ENCODE measurements around the gene SLC17A6.

The SLC17A6 gene

GRCh38 chr11:22390283-22390655 lies 52.1 kb downstream of the SLC17A6 start:
- DNase-seq = no peak

DNA sequence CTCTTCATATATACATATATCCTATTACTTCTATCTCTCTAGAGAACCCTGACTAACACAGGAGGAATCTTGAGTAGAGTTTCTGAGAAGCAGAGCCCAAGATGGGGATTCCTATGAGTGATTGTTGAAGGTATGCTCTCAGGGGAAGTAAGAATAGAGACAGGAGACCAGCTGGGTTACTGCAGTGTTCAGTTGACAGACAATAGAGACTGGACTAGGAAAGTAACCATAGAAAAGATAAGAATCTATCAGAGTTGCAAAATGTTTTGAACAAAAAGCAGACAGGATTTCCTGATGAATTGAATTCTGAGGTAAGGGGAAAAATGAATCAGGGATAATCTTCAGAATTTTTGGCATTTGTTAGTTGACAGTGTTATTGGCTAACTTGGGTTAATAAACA lies 54.4 kb downstream of the SLC17A6 start:
- DNase-seq = no peak

GRCh38 chr11:22405377-22405776 lies 67.2 kb downstream of the SLC17A6 start:
- no peak for DNase-seq

- DNase-seq = no peak
These were observed 69.1 kb downstream of the SLC17A6 start for GRCh38 chr11:22407267-22407666.

- no peak for DNase-seq
These were observed 69.7 kb downstream of the SLC17A6 start for GRCh38 chr11:22407921-22408320.

DNA sequence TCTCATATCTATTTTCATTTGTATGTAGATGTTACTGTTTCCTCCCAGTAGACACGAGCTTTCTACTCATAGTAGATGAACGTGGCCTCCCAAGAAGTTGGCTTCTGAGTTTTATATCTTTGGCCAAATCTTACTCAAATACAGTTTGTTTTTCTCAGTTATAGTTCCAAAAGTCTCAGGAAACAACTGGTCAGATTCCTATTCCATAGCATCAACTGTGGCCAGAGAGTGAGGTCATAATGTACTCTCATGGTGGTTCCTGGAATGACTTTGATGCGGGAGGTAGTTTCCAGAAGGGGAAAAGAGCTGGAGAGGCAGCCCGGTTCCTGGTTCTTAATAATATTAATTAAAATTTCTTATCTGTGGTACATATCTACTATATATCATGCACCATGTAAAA lies 77.3 kb downstream of the SLC17A6 start:
- DNase-seq = no peak

DNA sequence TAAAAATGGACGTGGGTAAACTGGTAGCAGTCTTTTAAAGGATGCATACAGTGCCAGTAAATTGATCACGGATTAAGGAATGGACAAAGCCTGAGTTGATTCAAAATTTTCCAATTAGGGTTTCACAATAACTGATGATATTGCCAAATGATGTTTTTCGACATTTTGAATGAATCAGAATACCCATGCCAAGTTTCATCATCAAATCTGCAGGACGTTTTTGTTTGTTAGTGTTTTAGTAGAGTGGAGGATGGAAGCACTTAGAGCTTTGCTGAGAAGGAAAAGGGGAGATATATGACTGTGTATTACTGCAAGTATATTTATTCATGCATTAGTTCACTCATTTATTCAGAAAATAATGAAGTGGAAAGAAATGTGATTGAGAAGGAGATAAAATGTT lies 78.3 kb downstream of the SLC17A6 start:
- DNase-seq = no peak

DNA sequence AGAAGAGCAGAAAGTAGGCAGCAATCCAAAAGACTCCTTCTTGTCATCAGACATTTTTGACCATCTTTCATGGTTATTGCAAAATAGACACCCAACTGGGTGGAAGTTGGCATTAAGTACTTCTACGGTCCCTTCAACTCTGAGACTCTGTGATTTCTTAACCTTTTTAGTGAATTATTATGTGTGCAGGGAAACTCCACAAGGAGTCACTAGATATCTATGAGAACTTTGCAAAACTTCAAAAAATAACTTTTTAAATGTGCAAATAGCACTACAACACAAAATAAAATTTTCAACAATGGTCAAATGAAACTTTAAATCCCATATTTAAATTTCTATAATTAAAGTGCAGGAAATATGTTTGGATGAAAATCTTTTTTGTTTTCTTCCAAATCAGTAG lies 88.7 kb downstream of the SLC17A6 start:
- no peak for DNase-seq
